Activated naive CD4-positive, alpha-beta T cell treated with anti-CD3 and anti-CD28 coated beads, Interleukin-2, amount 10 ng/mL, durations not matched to agents 7 days and 5 days (primary cell): Measurements from ENCODE around the gene TIMM50.

Experiments used
- CTCF ChIA-PET: fragments of 350-600 bp; sonication (Branson Sonifier 250); formaldehyde crosslinking; loops from one replicate; lab custom pipeline; 2021; ENCODE audit warnings: antibody characterized with exemption; lab: Charles Lee
- DNase-seq: peaks from one replicate; pipeline ENCODE4 v3.0.0-alpha.2; 2020
- H3K27ac Mint-ChIP-seq: one replicate; pipeline ENCODE4 v1.8.0; 2021; ENCODE audit warnings: mild to moderate bottlenecking, moderate library complexity, mixed read lengths
- H3K27me3 Mint-ChIP-seq: one replicate; pipeline ENCODE4 v1.8.0; 2021; ENCODE audit warnings: mild to moderate bottlenecking, mixed read lengths
- H3K36me3 Mint-ChIP-seq: one replicate; pipeline ENCODE4 v1.8.0; 2021; ENCODE audit warnings: mixed read lengths
- H3K4me1 Mint-ChIP-seq: one replicate; pipeline ENCODE4 v1.8.0; 2021; ENCODE audit warnings: mixed read lengths
- H3K4me3 Mint-ChIP-seq: one replicate; pipeline ENCODE4 v1.8.0; 2021; ENCODE audit warnings: mild to moderate bottlenecking, moderate library complexity, mixed read lengths
- H3K9me3 Mint-ChIP-seq: one replicate; pipeline ENCODE4 v1.8.0; 2021; ENCODE audit warnings: mixed read lengths

TIMM50 gene

DNA sequence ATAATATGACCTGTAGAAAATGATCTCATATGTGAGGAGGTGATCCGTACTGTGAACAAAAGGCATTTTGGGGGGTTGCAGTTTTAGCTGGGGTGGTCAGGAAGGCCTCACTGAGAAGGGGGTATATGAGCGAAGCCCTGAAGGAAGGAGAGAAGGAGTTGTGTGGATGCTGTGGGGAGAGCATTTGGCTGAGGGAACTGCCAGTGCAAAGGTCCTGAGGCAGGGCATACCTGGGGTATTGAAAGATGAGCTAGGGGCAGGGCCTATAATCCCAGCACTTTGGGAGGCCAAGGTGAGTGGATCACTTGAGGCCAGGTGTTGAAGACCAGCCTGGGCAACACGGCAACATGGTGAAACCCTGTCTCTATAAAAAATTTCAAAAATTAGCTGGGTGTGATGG, 36.8 kb downstream of the TIMM50 start:
- no peak overlapping the region for H3K27ac Mint-ChIP-seq
- peaks cover 5% of the 10 kb centered on the region for H3K36me3 Mint-ChIP-seq
- H3K9me3 Mint-ChIP-seq: no peaks in the 10 kb centered on the region
- CTCF ChIA-PET: interaction anchor here (0.8 kb wide), 1 partner anchor 14 kb away, joined by 3 read pairs; no protein-coding TSS in a partner anchor
- H3K27me3 Mint-ChIP-seq: peaks cover 76% of the 10 kb centered on the region
- peaks cover 10% of the 10 kb centered on the region for H3K4me1 Mint-ChIP-seq
- DNase-seq: no peak
- H3K4me3 Mint-ChIP-seq: no peak overlapping the region

GRCh38 chr19:39518458-39518857, 37.8 kb downstream of the TIMM50 start:
- Mint-ChIP-seq H3K4me3 (no peak overlapping the region), H3K9me3 (no peaks in the 10 kb centered on the region), H3K4me1 (peaks cover 10% of the 10 kb centered on the region), H3K27ac (no peak overlapping the region), H3K36me3 (peaks cover 5% of the 10 kb centered on the region), H3K27me3 (peaks cover 65% of the 10 kb centered on the region)
- CTCF ChIA-PET: interaction anchor here (0.5 to 1.6 kb wide), 2 partner anchors 16 to 518 kb away, joined by 3 to 4 read pairs; no protein-coding TSS in a partner anchor
- no peak for DNase-seq

- Mint-ChIP-seq H3K4me1 (peaks cover 10% of the 10 kb centered on the region), H3K4me3 (no peak overlapping the region), H3K9me3 (no peaks in the 10 kb centered on the region), H3K27me3 (peaks cover 60% of the 10 kb centered on the region), H3K36me3 (peaks cover 5% of the 10 kb centered on the region), H3K27ac (no peak overlapping the region)
- CTCF ChIA-PET: interaction anchor here (1.6 kb wide), 1 partner anchor 16 kb away, joined by 4 read pairs; no protein-coding TSS in a partner anchor
- no peak for DNase-seq
These were observed 38.3 kb downstream of the TIMM50 start for GRCh38 chr19:39518975-39519374.

GRCh38 chr19:39520541-39521484, 40.2 kb downstream of the TIMM50 start:
- CTCF ChIA-PET: interaction anchor here (0.7 kb wide), 1 partner anchor 18 kb away, joined by 3 read pairs; no protein-coding TSS in a partner anchor
- H3K4me1 Mint-ChIP-seq: peaks cover 5% of the 10 kb centered on the region
- H3K9me3 Mint-ChIP-seq: no peaks in the 10 kb centered on the region
- H3K27me3 Mint-ChIP-seq: peaks cover 42% of the 10 kb centered on the region
- H3K4me3 Mint-ChIP-seq: no peak overlapping the region
- DNase-seq: no peak
- peaks cover 6% of the 10 kb centered on the region for H3K36me3 Mint-ChIP-seq
- no peak overlapping the region for H3K27ac Mint-ChIP-seq

DNA sequence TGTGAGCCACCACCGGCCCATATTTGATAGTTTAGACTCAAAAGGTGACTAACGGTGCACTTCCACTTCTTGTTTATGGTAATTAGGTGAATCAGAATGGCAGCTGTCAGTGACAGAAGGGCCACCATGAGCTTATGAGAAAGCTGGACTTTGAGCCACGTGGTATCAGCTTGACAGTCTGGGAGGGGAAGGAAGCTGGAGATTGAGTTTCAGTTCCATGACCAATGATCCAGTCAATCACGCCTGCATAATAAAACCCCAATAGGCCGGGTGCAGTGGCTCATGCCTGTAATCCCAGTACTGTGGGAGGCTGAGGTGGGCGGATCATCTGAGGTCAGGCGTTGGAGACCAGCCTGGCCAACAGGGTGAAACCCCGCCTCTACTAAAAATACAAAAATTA, 43.9 kb downstream of the TIMM50 start:
- Mint-ChIP-seq H3K9me3 (no peaks in the 10 kb centered on the region), H3K27me3 (peaks cover 5% of the 10 kb centered on the region), H3K4me3 (no peak overlapping the region), H3K27ac (no peak overlapping the region), H3K36me3 (peaks cover 7% of the 10 kb centered on the region), H3K4me1 (peaks cover 3% of the 10 kb centered on the region)
- DNase-seq: no peak
- CTCF ChIA-PET: interaction anchor here (0.8 to 1.2 kb wide), 2 partner anchors 26 to 103 kb away, joined by 3 to 5 read pairs; partner anchors contain the start of gene DLL3

- H3K4me3 Mint-ChIP-seq: no peak overlapping the region
- H3K36me3 Mint-ChIP-seq: peaks cover 7% of the 10 kb centered on the region
- peaks cover 3% of the 10 kb centered on the region for H3K27me3 Mint-ChIP-seq
- DNase-seq: no peak
- H3K9me3 Mint-ChIP-seq: no peaks in the 10 kb centered on the region
- no peak overlapping the region for H3K27ac Mint-ChIP-seq
- CTCF ChIA-PET: interaction anchor here (0.6 to 1.2 kb wide), 5 partner anchors 19 to 359 kb away, joined by 3 to 5 read pairs (median 3); partner anchors contain the start of gene DLL3
- peaks cover 3% of the 10 kb centered on the region for H3K4me1 Mint-ChIP-seq
These were observed 44.6 kb downstream of the TIMM50 start for GRCh38 chr19:39525205-39525604.

GRCh38 chr19:39531834-39532232, 51.2 kb downstream of the TIMM50 start:
- Mint-ChIP-seq H3K36me3 (peaks cover 8% of the 10 kb centered on the region), H3K4me3 (peak overlapping the region; percentile 89), H3K27me3 (no peaks in the 10 kb centered on the region), H3K27ac (peak overlapping the region; percentile 64), H3K9me3 (no peaks in the 10 kb centered on the region), H3K4me1 (peaks cover 27% of the 10 kb centered on the region)
- DNase-seq: no peak
- CTCF ChIA-PET: interaction anchor here (0.8 to 3.5 kb wide), 9 partner anchors 23 to 134 kb away, joined by 3 to 53 read pairs (median 5); partner anchors contain the start of gene RPS16

GRCh38 chr19:39532233-39533002, 51.8 kb downstream of the TIMM50 start, which contains the start of gene EID2B:
TSS of gene EID2B (minus strand) at chr19:39532852. CDS start at chr19:39532802, 50 bp downstream.
- DNase-seq: peak; percentile 96
- CTCF ChIA-PET: interaction anchor here (0.7 to 3.5 kb wide), 15 partner anchors 13 to 140 kb away, joined by 3 to 53 read pairs (median 5); partner anchors contain the start of gene RPS16
- peaks cover 10% of the 10 kb centered on the region for H3K36me3 Mint-ChIP-seq
- H3K27me3 Mint-ChIP-seq: no peaks in the 10 kb centered on the region
- H3K27ac Mint-ChIP-seq: peak within 1 kb of the TSS; percentile 78
- H3K4me1 Mint-ChIP-seq: peaks cover 29% of the 10 kb centered on the region
- no peaks in the 10 kb centered on the region for H3K9me3 Mint-ChIP-seq
- H3K4me3 Mint-ChIP-seq: peak within 1 kb of the TSS; percentile 89

DNA sequence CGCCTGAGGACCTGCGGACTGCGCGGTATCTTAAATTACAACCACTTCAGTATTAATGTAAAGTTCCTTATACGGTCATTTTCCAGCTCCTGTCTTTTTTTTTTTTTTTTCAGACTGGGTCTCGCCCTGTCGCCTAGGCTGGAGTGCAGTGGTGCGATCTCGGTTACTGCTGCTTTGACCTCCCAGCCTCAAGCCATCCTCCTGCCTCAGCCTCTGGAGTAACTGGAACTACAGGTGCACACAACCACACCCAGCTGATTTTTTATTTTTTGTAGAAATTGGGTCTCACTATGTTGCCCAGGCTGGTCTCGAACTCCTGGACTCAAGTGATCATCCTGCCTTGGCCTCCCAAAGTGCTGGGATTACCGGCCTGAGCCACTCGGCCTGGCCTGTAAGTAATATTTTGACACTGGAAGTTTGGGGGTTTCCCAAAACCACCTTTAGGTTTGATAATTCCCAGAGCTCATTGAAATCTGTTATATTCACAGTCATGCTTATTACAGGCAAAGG, 52.4 kb downstream of the TIMM50 start:
- H3K27ac Mint-ChIP-seq: peak overlapping the region; percentile 78
- H3K9me3 Mint-ChIP-seq: no peaks in the 10 kb centered on the region
- peaks cover 13% of the 10 kb centered on the region for H3K36me3 Mint-ChIP-seq
- DNase-seq: no peak
- H3K4me3 Mint-ChIP-seq: peak overlapping the region; percentile 89
- CTCF ChIA-PET: interaction anchor here (0.7 to 3.5 kb wide), 12 partner anchors 12 to 143 kb away, joined by 3 to 53 read pairs (median 5); no protein-coding TSS in a partner anchor
- H3K4me1 Mint-ChIP-seq: peaks cover 36% of the 10 kb centered on the region
- H3K27me3 Mint-ChIP-seq: no peaks in the 10 kb centered on the region

DNA sequence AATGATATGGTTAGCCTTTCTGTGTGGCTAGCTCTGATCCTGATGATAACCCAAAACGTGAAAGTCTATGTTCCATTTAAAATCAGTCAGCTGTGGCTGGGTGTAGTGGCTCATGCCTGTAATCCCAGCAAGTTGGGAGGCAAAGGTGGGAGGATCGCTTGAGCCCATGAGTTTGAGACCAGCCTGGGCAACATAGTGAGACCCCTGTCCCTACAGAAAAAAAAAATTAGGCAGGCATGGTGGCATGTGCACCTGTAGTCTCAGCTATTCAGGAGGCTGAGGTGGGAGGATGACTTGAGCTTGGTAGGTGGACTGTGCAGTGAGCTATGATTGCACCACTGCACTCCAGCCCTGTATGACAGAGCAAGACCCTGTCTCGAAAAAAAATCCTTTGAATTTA, 53.2 kb downstream of the TIMM50 start:
- Mint-ChIP-seq H3K27ac (no peak overlapping the region), H3K9me3 (no peaks in the 10 kb centered on the region), H3K4me1 (peaks cover 39% of the 10 kb centered on the region), H3K36me3 (peaks cover 13% of the 10 kb centered on the region), H3K4me3 (no peak overlapping the region), H3K27me3 (no peaks in the 10 kb centered on the region)
- DNase-seq: no peak
- CTCF ChIA-PET: interaction anchor here (0.7 to 3.5 kb wide), 12 partner anchors 20 to 142 kb away, joined by 3 to 53 read pairs (median 4); no protein-coding TSS in a partner anchor

DNA sequence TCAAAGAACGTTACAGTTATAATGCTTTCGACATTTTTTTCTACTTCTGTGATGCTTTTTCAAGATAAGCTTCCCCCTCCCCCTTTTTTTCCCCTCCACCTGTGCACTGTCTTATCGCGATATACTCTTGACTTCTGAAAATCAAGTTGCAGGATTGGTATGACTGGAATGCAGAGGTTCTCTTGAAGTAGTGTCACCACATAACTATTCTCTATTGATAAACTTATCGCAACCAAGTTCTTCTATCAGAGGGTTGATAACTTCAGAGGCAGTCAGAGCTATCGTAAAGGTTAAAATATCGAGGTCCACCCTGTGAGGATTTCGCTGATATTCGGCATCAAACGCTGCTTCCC, 58.5 kb downstream of the TIMM50 start:
- CTCF ChIA-PET: interaction anchor here (1.1 kb wide), 1 partner anchor 98 kb away, joined by 6 read pairs; no protein-coding TSS in a partner anchor
- Mint-ChIP-seq H3K9me3 (no peaks in the 10 kb centered on the region), H3K27me3 (no peaks in the 10 kb centered on the region), H3K4me1 (peaks cover 59% of the 10 kb centered on the region), H3K27ac (peak overlapping the region; percentile 87), H3K36me3 (peaks cover 14% of the 10 kb centered on the region), H3K4me3 (peak overlapping the region; percentile 83)
- DNase-seq: no peak

DNA sequence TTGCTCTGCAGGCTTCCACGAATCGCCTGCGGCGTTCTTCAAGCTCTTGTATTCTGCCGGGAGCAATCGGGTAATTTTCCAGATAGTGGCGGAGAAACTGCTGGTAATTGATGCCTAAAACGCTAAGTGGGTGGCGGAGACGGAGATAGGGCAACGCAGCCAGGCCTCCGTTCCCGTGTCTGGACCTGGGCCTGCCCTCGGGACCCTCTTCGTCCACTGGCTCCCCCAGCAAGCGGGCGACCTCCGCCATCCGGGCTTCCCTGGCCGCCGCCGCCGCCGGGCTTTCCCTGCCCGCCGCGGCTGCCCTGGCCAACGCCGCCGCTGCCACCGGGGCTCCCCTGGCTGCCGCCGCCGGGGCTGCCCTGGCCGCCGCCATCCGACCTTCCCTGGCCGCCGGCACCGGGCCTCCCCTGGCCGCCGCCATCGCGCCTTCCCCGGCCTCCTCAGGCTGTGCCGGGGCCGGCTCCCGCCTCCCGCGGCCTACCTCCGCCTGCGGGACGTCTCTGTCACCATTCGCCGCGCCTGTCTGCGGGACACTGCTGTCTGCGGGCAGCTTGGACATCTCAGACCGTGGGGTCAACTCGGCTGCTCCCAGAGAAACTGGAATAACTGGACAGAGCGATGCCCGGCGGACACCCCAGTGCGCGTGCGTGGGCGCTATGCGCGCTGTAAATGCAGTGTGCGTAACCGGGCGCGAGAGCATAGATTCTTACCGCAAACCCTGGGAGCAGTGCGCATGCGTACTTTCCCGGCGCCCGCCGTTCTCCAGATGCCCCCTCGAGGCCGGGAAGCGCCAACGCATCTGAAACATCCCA, 59.1 kb downstream of the TIMM50 start, which contains the start of gene EID2:
Gene EID2, minus strand, starts transcription at position 644 of the 815 bp plus-strand sequence. Its CDS starts 82 bp downstream, at position 562.
- Mint-ChIP-seq H3K9me3 (no peaks in the 10 kb centered on the region), H3K4me3 (peak within 1 kb of the TSS; percentile 94), H3K4me1 (peaks cover 64% of the 10 kb centered on the region), H3K27me3 (no peaks in the 10 kb centered on the region), H3K36me3 (peaks cover 14% of the 10 kb centered on the region), H3K27ac (peak within 1 kb of the TSS; percentile 92)
- CTCF ChIA-PET: interaction anchor here (1.1 to 1.5 kb wide), 2 partner anchors 99 kb away, joined by 6 to 7 read pairs; no protein-coding TSS in a partner anchor
- peak; percentile 95 for DNase-seq
